H1 (cell line): ENCODE data around the gene HMG20A. TPM values are rescaled to one million over a fixed set of nuclear protein-coding genes. Genes with fewer than 3 reads are reported as not detected.

Source experiments
- CTCF ChIA-PET: fragments of 300-600 bp; sonication (Branson Sonifier 250); formaldehyde crosslinking; loops from one replicate; lab custom pipeline; 2021; ENCODE audit not compliant: partially characterized antibody; lab: Charles Lee
- POLR2A ChIA-PET: fragments of 300-600 bp; sonication (Branson Sonifier 250); formaldehyde crosslinking; loops from one replicate; lab custom pipeline; 2021; ENCODE audit warnings: inconsistent platforms; ENCODE audit not compliant: partially characterized antibody; lab: Charles Lee
- DNase-seq, 2 experiments: peaks; one replicate each; pipeline versions ENCODE4 v3.0.0 to v3.0.0-alpha.2; 2010 to 2022; ENCODE audit warnings: low spot score in 2 of 2, low read depth in 1 of 2, mixed read lengths in 1 of 2
- FAIRE-seq: peaks from 2 replicates; lab custom pipeline; 2011; peaks lifted over from hg19 to GRCh38; lab: Jason Lieb, UNC
- H2AFZ ChIP-seq: 2 replicates; pipeline ENCODE4 v1.8.1; 2012; ENCODE audit warnings: low read length, inconsistent platforms
- H2AK5ac ChIP-seq: 2 replicates; pipeline ENCODE4 v1.6.1; 2013; ENCODE audit warnings: low read depth, low read length
- H2BK120ac ChIP-seq: replicated peaks from 2 replicates; pipeline ENCODE3; 2013; ENCODE audit warnings: low read depth, low read length, inconsistent platforms
- H2BK12ac ChIP-seq: 2 replicates; pipeline ENCODE4 v1.6.1; 2013; ENCODE audit warnings: low read depth, low read length
- H2BK15ac ChIP-seq: 2 replicates; pipeline ENCODE4 v1.6.1; 2013; ENCODE audit warnings: low read length
- H2BK20ac ChIP-seq: 2 replicates; pipeline ENCODE4 v1.6.1; 2013; ENCODE audit warnings: low read length
- H2BK5ac ChIP-seq: 2 replicates; pipeline ENCODE4 v1.6.1; 2013; ENCODE audit warnings: low read depth, low read length
- H3K14ac ChIP-seq: 2 replicates; pipeline ENCODE4 v1.6.1; 2013; ENCODE audit warnings: inconsistent platforms; ENCODE audit not compliant: insufficient read length
- H3K18ac ChIP-seq: 2 replicates; pipeline ENCODE4 v1.6.1; 2013; ENCODE audit warnings: low read length; ENCODE audit errors: extremely low read depth
- H3K23ac ChIP-seq: 2 replicates; pipeline ENCODE4 v1.6.1; 2013; ENCODE audit warnings: inconsistent platforms; ENCODE audit not compliant: insufficient read length
- H3K23me2 ChIP-seq: 2 replicates; pipeline ENCODE4 v1.6.1; 2013; ENCODE audit warnings: low read depth, low read length
- H3K27ac ChIP-seq: 2 replicates; pipeline ENCODE4 v1.6.1; 2011; ENCODE audit warnings: low read depth, low read length, inconsistent platforms
- H3K27me3 ChIP-seq, 4 experiments: replicated peaks in 1 of 4; 1 replicate in 1 of 4; 2 replicates in 3 of 4; pipeline versions ENCODE4 v1.6.1 to v1.8.1; 2011 to 2013; ENCODE audit warnings: low read length in 3 of 4, mild to moderate bottlenecking in 3 of 4, inconsistent platforms in 2 of 4, mixed read lengths in 2 of 4, moderate library complexity in 1 of 4; ENCODE audit not compliant: control insufficient read depth in 3 of 4, insufficient read depth in 3 of 4; ENCODE audit errors: extremely low read depth in 1 of 4
- H3K36me3 ChIP-seq, 4 experiments: 2 replicates each; pipeline versions ENCODE4 v1.6.1 to v1.8.1; 2011 to 2013; ENCODE audit warnings: mild to moderate bottlenecking in 4 of 4, low read length in 3 of 4, moderate library complexity in 2 of 4, control low read depth in 1 of 4, inconsistent platforms in 1 of 4; ENCODE audit not compliant: insufficient read depth in 4 of 4, control insufficient read depth in 2 of 4
- H3K4ac ChIP-seq: replicated peaks from 2 replicates; pipeline ENCODE3; 2013; ENCODE audit warnings: low read length, low read depth, mixed read lengths, inconsistent platforms; ENCODE audit not compliant: insufficient read length
- H3K4me1 ChIP-seq, 4 experiments: replicated peaks in 1 of 4; 1 replicate in 1 of 4; 2 replicates in 3 of 4; pipeline versions ENCODE4 v1.6.1 to v1.8.1; 2011 to 2013; ENCODE audit warnings: low read length in 3 of 4, inconsistent platforms in 2 of 4, mixed read lengths in 1 of 4; ENCODE audit not compliant: insufficient read depth in 4 of 4, control insufficient read depth in 3 of 4
- H3K4me2 ChIP-seq, 2 experiments: 2 replicates each; pipeline versions ENCODE4 v1.6.1 to v1.8.1; 2011 to 2013; ENCODE audit warnings: low read depth in 2 of 2, low read length in 2 of 2, control low read depth in 1 of 2, inconsistent platforms in 1 of 2, mild to moderate bottlenecking in 1 of 2; ENCODE audit not compliant: insufficient read depth in 1 of 2
- H3K4me3 ChIP-seq, 4 experiments: fragments of 200-600, 300-600 bp in 1 of 4; sonication (generic), shearing (Covaris generic), sonication (Bioruptor Twin) in 1 of 4; 2 replicates each; pipeline versions ENCODE4 v1.5.1 to v1.8.1; 2011 to 2016; ENCODE audit warnings: low read length in 4 of 4, low read depth in 3 of 4, control low read depth in 2 of 4, inconsistent platforms in 2 of 4, mild to moderate bottlenecking in 2 of 4, mixed read lengths in 1 of 4, moderate library complexity in 1 of 4; ENCODE audit not compliant: insufficient read depth in 2 of 4; ENCODE audit errors: extremely low read depth in 1 of 4
- H3K56ac ChIP-seq: replicated peaks from 2 replicates; pipeline ENCODE3; 2013; ENCODE audit warnings: low read depth, mild to moderate bottlenecking, mixed read lengths, low read length, inconsistent platforms; ENCODE audit not compliant: insufficient read length
- H3K79me1 ChIP-seq: 2 replicates; pipeline ENCODE4 v1.6.1; 2013; ENCODE audit warnings: low read depth, low read length, control low read depth
- H3K79me2 ChIP-seq, 2 experiments: 2 replicates each; pipeline versions ENCODE4 v1.6.1 to v1.8.1; 2012 to 2013; ENCODE audit warnings: low read length in 2 of 2, mild to moderate bottlenecking in 2 of 2, inconsistent platforms in 1 of 2; ENCODE audit not compliant: insufficient read depth in 2 of 2, control insufficient read depth in 1 of 2
- H3K9ac ChIP-seq, 4 experiments: replicated peaks in 1 of 4; 1 replicate in 1 of 4; 2 replicates in 3 of 4; pipeline versions ENCODE4 v1.6.1 to v1.8.1; 2011 to 2013; ENCODE audit warnings: low read depth in 3 of 4, low read length in 3 of 4, control low read depth in 2 of 4, mild to moderate bottlenecking in 2 of 4, moderate library complexity in 2 of 4, inconsistent platforms in 1 of 4; ENCODE audit errors: extremely low read depth in 1 of 4
- H3K9me3 ChIP-seq, 2 experiments: 2 replicates each; pipeline versions ENCODE4 v1.6.1 to v1.8.1; 2012 to 2013; ENCODE audit warnings: mild to moderate bottlenecking in 2 of 2, moderate library complexity in 2 of 2, control low read depth in 1 of 2, inconsistent platforms in 1 of 2, low read depth in 1 of 2, low read length in 1 of 2, mixed read lengths in 1 of 2; ENCODE audit not compliant: insufficient read depth in 2 of 2
- H4K20me1 ChIP-seq, 2 experiments: replicated peaks in 1 of 2; 2 replicates each; pipeline versions ENCODE3 to v1.8.1; 2011 to 2013; ENCODE audit warnings: inconsistent platforms in 2 of 2, low read length in 2 of 2, mild to moderate bottlenecking in 1 of 2; ENCODE audit not compliant: insufficient read depth in 2 of 2, control insufficient read depth in 1 of 2
- H4K5ac ChIP-seq: 2 replicates; pipeline ENCODE4 v1.6.1; 2013; ENCODE audit warnings: low read length, low read depth, mixed read lengths, inconsistent platforms; ENCODE audit not compliant: insufficient read length
- H4K8ac ChIP-seq: 2 replicates; pipeline ENCODE4 v1.8.0; 2013; ENCODE audit warnings: mild to moderate bottlenecking, moderate library complexity, low read length, inconsistent platforms; ENCODE audit not compliant: insufficient read depth; ENCODE audit errors: extremely low read depth
- H4K91ac ChIP-seq: replicated peaks from 2 replicates; pipeline ENCODE3; 2013; ENCODE audit warnings: low read length, mixed read lengths, inconsistent platforms; ENCODE audit not compliant: insufficient read length
- EP300 ChIP-seq, 2 experiments: IDR thresholded peaks; 1 replicate in 1 of 2; 2 replicates in 1 of 2; pipeline ENCODE4 v1.6.1; 2011 to 2012; ENCODE audit warnings: low read depth in 2 of 2, low read length in 2 of 2, mild to moderate bottlenecking in 2 of 2, borderline replicate concordance in 1 of 2, inconsistent platforms in 1 of 2, moderate library complexity in 1 of 2
- HDAC6 ChIP-seq: IDR thresholded peaks from one replicate; pipeline ENCODE4 v1.7.1; 2012; ENCODE audit warnings: low read depth, mild to moderate bottlenecking, inconsistent platforms, low read length, moderate library complexity
- WGBS, 2 experiments: shearing (Covaris generic) in 1 of 2; methylation state at CpG; one replicate each; pipeline versions ENCODE4 v1.1.6 to v1.1.7; 2013 to 2015; ENCODE audit warnings: low lambda C conversion rate in 2 of 2, mixed read lengths in 2 of 2, inconsistent platforms in 1 of 2, low coverage in 1 of 2, missing lambda C conversion rate in 1 of 2; ENCODE audit not compliant: insufficient replicate concordance in 2 of 2, insufficient coverage in 1 of 2, insufficient read length in 1 of 2; ENCODE audit errors: extremely low coverage in 1 of 2, missing lambda C conversion rate in 1 of 2; 5-methylcytosine and 5-hydroxymethylcytosine counted together
- polyA plus RNA-seq, 7 experiments: library from polyadenylated mRNA; depleted of rRNA in 3 of 7; stranded (reverse) in 5 of 7; unstranded in 2 of 7; fragments of >200 nt in 5 of 7; fragments of 200-250 nt in 2 of 7; gene quantifications; 1 replicate in 5 of 7; 2 replicates in 1 of 7; 4 replicates in 1 of 7; pipeline versions ENCODE4 v1.2.1 to v1.2.3, GENCODE V29; 2011 to 2013; ENCODE audit warnings: missing spikeins in 2 of 7, mixed read lengths in 2 of 7
- total RNA-seq: library from RNA; stranded (reverse); fragmentation: NEBNext Ultra II Directional; extraction: Animal tissue kit (Norgen Biotek cat#: 25700); gene quantifications from 2 replicates; pipeline ENCODE4 v1.2.1, GENCODE V29; 2021

HMG20A gene
- total and polyA plus RNA-seq, 2 of the 8 experiments (the other 6 are each of a cell fraction or from before 2014, with no cell fraction given), result 52.1 to 59.7 TPM

DNA sequence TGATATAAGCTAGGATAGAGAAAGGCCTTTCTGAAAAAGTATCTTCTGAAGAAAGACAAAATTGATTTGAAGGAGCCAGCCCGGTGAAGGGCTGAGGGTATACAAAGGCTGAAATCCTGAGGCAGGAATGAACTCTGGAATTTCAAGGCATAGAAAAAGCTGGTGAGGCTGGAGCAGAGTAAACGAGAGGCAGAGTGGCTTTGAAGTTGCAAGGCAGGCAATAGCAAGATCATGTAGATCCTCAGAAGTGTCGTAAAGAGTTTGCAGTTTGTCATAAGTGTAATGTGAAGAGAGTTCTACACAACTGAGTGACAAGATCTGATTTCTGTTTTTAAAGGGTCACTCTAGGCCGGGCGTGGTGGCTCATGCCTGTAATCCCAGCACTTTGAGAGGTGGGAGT, 69.0 kb downstream of the HMG20A start:
- Histone ChIP-seq H3K23me2 (no peaks in the 10 kb centered on the region), H2AK5ac (no peak overlapping the region), H3K9me3 (no peaks in the 10 kb centered on the region), H3K4me3 (no peak overlapping the region), H2BK20ac (no peak overlapping the region), H4K8ac (no peak overlapping the region), H3K23ac (no peak overlapping the region), H4K5ac (no peak overlapping the region), H3K79me2 (no peaks in the 10 kb centered on the region), H4K20me1 (no peaks in the 10 kb centered on the region), H3K79me1 (no peaks in the 10 kb centered on the region), H3K27me3 (no peaks in the 10 kb centered on the region), H3K36me3 (peaks cover 0 to 4% (median 0%) of the 10 kb centered on the region in 4 experiments; a peak in 3 of 8 replicates), H3K4ac (no peak overlapping the region), H2AFZ (no peak overlapping the region), H3K4me1 (peaks cover 0 to 7% (median 2%) of the 10 kb centered on the region in 4 experiments; a peak in 4 of 7 replicates), H4K91ac (no peak overlapping the region), H3K9ac (no peak overlapping the region), H3K4me2 (no peak overlapping the region), H3K18ac (no peak overlapping the region), H2BK5ac (no peak overlapping the region), H2BK12ac (no peak overlapping the region), H3K14ac (no peak overlapping the region), H3K56ac (no peak overlapping the region), H2BK120ac (no peak overlapping the region), H2BK15ac (no peak overlapping the region), H3K27ac (no peak overlapping the region)
- ChIA-PET CTCF (interaction anchor here (1.0 to 3.3 kb wide), 4 partner anchors 10 to 371 kb away, joined by 4 to 10 read pairs (median 7); no protein-coding TSS in a partner anchor), POLR2A (no interaction called here)
- TF ChIP-seq EP300 (IDR thresholded peaks at IDR 0.05; ENCODE audit: borderline replicate concordance in 1 of 2, low read depth in 2 of 2, low read length in 2 of 2) (no peak), HDAC6 (no peak)
- no peak for DNase-seq
- 93% methylated on average over 5 of the region's 5 CpGs; no CpG with 5 or more reads in 1 of the 2 experiments for WGBS, 2 experiments
- FAIRE-seq, result no peak
